CD4-positive, alpha-beta T cell treated with Interleukin-15 for 4 hours (primary cell): Measurements from ENCODE around the gene GRID2.
"Not testable (repeated sequence)": the region's sequence is repeated elsewhere in the genome, so short reads cannot be mapped to it uniquely, and the experiment has no call there.

ENCODE experiments used
- DNase-seq: peaks from one replicate; pipeline ENCODE4 v3.0.0-alpha.2; 2020; ENCODE audit warnings: low spot score

Gene GRID2

DNA sequence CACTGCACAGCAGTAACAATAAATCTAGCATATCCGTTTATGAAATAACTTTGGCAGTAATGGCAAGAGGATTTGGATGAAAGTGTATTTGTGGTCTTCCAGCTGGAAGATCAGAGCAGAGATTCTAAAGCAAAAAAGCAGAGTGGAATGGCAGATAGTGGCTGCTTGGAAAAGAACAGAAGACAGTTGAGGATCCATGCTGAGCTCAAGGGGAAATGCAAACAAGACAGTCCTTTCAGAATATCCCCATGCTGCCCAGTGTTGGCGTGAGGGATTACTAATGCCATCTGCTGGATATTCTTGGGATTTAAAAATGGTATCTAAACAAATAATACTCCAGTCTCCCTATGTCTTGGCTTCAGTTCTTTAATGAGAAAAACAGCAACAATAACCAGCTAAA is 895.7 kb downstream of the GRID2 start:
- no peak for DNase-seq

DNA sequence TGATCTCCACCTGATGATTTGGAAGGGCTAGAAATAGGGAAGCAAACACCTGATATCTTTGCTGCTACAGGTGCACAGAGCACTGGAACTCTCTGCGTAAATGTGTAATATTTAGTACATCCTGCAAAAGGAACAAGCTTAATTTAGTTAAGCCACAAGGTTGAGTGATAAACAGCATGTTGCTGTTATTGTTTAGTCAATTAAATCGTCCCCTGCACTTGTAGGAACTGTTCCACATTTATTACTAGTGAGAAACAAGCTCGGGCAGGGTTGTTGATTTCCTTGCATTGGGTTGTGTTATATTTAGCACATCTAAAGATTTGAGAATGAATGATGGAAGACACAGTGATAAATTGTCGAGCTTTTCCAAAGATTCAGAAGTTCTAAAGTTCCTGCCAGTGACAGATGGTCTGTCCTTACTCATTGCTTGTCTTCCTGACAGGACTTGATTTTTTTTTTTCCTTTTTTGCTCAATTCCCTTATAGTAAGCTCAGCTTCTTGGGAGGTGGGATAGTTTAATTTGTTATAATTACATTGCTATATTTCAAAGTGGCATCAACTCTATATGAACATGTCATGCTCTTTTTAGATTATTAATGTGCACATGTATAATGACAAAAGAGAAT is 897.8 kb downstream of the GRID2 start:
- DNase-seq: no peak

DNA sequence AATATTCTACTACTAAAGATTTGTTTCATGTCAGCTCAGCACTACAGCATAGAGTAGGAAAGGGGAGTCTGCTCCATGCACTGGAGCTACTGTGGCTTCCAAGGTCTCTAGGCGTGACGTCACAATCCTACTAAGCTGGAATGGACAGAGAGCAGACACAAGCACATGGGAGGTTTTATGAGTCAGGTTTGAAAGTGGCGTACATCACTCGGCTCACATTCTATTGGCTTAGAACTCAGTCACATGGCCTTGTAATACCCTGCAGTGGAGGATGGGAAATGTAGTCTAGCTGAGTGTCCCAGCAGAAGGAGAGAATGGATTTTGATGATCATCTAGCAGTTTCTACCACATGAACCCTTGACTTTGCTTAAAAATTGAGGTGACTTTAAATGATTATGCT is 899.9 kb downstream of the GRID2 start:
- no peak for DNase-seq

DNA sequence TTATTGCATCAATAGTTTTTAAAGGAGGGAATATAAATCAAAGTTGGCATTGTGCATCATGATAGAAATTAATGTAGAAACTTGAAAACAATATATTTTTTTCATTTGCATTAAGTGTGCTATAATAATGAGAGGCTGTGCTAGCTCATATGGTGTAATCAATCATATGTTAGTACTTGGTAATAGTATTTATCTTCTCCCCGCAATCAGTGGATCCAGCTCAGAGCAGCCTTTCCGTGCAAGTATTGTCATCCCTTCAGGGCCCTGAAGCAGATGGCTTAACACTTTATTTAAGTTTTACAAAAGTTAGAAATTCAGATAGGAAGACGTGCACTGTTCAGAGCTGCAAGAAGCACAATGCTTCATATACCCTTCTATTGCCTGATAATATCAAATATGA is 908.5 kb downstream of the GRID2 start:
- DNase-seq: no peak

DNA sequence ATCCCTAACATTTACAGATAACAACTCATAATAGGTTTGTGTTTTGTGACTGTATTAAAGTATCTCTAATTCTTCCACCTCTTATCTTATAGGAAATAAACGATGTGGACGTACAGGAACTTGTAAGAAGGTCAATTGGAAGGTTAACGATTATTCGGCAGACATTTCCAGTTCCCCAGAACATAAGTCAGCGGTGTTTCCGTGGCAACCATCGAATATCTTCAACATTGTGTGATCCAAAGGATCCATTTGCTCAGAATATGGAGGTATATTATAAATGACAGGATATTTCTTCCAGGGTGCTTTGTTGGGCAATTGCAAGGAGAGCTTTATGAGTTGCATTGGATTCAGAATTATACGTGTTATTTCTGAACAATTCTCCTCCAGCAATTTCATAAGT is 912.9 kb downstream of the GRID2 start:
- DNase-seq: no peak

DNA sequence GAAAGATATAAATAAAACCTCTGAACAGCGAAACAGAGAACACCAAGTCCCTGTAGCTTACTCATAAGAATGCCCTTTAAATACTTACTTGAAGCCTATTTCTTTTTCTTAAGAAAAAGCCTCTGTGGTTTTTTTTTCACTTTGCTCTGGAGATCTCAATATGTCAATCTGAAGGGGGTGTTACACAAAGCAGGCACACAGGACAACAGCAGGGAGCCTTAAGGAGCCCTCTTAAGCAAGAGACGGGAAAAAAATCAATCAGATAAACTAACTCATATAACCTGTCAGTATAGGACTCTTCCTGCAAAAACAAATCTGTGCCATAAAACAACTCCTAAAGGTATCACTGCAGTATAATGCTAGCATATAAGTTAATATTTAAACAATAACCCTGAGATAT is 913.7 kb downstream of the GRID2 start:
- no peak for DNase-seq

DNA sequence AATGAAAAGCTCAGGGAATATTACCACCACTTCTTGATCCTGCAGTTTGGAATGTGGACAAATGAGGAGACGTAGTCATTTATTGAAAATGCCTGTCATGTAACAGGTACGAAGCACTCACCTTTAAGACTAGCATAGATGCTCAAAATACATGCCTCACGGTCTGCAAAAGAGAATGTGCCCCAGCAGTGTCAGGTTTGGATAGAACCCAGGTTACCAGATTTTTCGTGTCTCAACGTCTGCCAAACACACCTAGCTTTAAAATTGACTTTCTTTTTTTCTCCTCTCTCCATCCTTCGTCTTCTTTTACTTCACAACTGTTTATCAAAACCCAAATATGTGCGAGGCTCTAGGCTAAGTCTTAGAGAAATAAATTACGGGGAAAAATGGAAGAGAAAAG is 918.0 kb downstream of the GRID2 start:
- DNase-seq: no peak

DNA sequence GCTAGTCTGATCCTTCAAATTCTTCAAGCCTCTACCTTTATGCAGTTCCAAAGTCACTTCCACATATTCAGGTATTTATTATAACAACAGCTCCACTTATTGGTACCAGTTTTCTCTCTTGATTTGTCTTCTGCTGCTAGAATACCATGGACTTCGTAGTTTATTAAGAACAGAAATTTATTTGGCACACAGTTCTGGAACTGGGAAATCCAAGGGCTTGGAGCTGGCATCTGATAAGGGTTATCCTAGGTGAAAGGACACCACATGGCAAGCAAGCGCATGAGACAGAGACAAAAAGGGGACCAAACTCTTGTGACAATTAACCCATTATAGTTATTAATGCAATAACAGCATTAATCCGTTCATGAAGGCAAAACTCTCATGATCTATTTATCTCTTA is 924.3 kb downstream of the GRID2 start:
- DNase-seq: no peak

DNA sequence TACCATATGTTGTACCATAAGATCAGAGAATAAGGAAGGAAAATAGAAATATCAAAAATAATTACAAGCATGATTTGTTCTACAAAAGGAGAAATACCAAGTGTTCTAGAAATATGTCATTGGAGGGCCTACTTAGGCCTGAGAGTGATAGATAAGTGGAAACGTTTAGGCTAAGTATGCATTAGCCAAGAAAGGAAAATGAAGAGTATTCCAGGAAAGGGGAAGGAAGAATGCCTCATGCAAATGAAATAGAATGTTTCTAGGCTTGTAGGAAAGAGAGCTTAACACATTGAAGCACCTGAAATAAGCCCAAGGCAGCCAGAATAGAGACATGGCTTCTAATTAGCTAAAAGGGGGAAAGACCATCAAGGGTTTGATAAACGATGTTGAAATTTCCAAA is 929.1 kb downstream of the GRID2 start:
- no peak for DNase-seq

DNA sequence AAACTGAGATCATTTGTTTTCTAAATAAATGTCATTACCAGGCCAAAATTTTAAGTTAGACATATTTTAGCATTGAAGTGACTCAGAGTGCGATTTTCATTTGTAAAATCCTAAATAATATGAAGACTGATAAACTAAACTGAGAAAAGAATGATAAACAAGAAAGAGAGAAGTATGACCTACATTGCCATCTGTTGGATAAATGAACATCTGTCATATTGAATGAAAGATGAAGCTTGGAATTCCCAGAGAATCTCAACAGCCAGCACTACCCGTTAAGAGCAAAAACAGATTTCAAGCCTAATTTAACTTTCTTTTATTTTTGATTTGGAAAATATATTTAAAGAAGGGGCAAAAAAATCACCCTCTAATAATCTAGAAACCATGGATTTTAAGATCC is 933.8 kb downstream of the GRID2 start:
- no peak for DNase-seq

DNA sequence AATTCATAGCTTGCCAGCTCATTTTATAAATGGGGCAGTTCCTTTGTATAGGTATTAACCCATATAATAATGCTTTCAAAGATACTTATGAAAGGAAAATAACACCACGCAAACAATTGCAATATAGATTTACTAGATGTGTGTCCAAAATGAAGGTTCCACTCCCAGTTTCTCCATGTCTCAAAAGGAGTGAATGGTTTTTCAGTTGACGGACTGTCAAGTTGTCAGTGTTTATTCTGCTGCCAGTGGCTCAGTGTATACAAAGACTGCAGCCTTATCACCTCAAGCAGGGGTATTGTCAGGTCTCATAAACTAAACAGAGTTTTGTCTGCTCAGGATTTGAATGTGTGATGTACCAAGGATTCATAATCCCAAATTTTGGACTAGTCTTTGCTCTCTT is 939.5 kb downstream of the GRID2 start:
- DNase-seq: no peak

DNA sequence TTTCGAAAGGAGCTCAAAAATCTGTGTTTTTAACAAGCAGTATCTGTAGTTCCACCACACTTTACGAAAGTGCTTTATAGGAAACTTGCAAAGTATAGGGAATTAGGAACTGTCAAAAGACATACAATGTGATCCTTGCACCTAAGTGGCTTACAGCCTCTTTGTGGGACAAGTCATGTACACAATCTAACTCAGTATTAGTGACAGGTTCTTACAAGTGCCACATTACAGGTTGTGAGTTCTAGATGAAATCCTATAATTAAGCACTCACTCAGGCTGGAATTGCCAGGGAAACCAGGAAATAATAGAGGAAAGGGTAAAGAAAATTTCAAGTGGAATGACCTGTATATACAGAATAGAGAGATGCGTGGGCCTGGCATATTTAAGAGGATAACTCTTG is 957.4 kb downstream of the GRID2 start:
- no peak for DNase-seq

DNA sequence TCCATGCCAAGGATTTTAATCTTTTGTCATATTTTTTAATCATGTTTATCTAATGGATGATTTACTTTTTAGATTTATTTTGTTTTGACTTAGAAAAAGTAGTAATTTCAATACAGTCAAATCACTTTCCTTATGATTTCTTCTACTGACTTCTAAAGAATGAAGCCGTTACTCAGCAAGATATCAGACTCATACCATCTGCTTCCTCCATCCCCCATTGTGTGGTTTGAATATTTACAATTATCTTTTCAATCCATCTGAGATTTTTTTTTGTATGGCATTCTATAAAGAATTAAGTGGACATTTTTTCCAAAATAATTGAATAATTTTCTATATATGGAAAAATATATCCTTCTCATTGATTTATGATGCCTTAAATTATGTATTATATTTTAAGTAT is 959.4 kb downstream of the GRID2 start:
- no peak for DNase-seq

DNA sequence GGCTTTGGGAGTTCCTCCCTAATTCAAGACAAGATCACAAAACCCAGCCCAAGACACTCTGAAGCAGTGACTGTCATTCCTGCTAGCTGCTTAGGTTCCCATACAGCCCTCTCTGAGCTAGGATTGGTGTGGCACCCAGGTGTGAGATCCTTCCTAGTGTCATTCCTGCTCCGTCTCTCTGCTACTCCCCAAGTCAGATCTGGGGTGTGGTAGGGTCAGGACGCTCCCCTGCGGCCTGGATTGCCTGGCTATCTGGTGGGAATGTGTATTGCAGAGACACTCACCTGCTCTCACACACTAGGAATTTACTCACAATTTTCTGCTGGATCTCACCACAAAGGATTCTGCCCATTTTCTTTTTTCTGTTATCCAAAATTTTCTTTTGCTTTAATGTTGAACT is 964.0 kb downstream of the GRID2 start:
- no peak for DNase-seq

DNA sequence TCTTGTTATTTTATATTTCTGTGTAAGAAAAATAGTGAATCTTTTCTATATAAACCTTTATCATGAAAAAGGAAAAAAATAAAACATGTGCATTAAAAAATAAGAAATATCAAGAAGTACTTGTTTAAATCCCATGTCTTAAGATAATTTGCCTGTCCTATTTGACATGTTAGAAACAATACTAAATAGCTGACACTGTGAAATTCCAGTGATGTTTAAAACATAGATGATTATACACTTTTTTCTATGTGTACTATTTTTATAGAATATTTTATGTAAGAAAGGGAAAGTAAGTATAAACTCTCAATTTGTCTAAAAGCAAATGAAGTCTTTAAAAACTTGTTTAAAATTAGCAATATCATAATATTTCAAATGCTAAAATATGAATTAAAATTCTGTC is 981.6 kb downstream of the GRID2 start:
- no peak for DNase-seq

DNA sequence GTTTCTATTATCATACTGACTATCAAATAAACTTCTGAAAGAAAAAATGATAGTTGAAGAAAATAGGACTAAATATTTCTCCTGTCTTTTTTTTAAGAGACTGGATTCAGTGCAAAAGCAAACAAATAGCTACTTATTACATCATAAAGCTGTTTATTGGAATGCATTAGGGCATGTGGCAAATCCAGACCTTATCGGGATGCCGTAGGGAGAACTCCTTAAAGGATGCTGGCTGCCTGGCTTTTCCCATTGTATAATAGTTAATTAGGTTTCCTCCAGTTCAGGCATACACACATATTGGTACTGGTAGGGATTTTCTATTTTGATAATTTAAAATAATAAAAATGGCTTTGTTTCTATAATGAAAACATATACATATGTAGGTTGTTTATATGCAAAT is 985.5 kb downstream of the GRID2 start:
- DNase-seq: no peak

DNA sequence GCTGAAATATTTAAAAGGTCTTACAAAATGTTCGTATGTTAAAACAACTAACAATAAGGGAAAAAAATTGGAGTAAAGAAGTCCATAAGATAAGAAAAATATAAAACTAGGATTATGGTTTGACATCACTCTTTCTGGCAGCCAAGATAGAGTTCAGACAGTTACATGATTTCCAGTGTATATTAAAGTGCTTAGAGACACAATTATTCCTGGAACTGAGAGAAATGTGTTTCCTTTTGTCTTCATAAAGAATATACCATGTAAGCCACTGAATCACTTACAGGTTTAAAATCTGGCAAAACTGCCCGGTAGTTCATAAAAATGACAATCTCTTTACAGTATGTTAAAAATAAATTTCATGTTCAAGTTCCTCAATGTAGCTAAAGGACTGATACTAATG is 986.1 kb downstream of the GRID2 start:
- no peak for DNase-seq

DNA sequence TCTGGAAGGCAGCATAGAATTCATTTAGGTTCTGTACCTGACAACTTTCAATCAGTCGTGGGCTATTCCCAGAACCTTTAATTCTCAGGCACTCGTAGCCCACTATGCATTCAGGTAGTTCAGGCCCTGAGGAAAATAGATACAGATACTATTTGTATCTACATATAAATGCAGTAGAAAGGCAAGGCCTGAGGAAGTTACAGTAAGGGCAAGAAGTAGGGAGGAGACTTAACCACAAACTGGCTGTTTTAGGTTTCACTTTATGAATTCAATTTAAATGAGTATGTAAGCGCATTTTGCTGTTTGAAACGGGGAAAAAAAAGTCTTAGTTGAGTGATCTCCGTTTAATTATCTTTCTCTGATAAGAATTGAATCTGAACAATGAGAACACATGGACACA is 995.4 kb downstream of the GRID2 start:
- DNase-seq: no peak

DNA sequence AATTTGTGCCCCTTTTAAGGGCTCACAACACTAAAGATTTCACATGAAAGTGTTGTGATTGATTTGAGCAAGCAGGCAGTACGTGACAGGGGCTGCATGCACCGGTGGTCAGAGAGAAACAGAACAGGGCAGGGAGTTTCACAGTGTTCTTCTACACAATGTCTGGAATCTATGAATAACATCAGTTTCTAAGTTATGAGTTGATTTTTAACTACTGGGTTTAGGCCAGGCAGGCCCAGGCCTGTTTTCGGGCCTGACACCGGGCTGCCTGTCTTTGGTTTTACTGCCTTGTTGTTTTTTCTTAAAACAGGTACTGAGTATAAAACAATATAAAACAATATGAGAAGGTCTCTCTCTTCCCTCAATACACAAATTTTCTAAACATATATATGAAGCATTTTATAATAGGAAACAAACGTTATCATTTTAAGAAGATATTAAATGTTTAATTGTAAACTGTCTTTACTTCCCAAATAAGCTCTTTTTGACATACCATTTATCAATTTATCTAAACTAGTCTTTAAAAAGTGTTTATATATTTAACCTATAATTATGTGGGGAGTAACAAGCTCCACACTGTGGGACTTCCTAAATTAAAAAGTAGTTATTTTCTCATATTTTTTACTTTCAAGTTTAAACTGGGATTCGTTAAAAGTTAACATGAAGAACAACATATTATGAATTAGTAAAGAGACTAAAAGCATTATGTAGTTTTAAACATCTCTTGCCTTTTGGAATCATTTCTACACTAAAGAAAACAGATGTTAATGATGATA is 997.2 kb downstream of the GRID2 start:
- DNase-seq: not testable (repeated sequence)

DNA sequence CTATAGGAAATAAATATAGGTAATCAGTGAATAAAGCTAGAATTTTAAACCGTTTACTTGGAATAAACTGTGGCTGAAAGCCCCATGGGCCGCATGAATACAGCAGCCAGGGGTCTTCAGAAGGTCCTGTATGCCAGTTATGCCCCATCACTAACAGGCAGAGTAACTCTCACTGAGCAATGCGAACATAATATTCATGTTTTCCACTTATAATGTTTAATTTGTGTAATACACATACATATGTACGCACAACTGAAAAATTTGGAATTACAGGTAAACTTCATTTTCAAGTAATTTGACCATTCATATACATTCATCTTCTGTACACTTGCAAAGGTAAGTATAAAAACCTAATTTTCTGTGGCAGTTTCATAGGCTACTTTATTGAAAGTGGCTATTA is 998.5 kb downstream of the GRID2 start:
- DNase-seq: no peak

DNA sequence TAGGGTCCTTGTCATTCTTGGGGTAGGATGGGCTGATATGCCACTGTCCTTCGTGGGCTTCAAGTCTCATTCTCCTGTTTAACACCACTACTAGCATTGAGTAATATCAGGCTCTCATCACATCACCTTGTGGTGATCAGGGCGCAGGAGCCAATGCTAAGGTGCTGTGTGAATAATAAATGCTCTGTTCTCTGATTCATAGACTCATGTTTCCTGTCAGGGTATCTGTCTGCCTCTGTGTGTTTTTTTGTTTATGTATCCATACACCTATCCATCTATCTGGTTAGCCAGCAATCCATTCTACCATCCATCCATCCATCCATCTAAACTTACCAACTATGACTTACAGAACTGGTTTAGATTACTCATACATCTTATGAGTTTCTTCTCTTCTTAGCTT is 999.7 kb downstream of the GRID2 start:
- DNase-seq: no peak

DNA sequence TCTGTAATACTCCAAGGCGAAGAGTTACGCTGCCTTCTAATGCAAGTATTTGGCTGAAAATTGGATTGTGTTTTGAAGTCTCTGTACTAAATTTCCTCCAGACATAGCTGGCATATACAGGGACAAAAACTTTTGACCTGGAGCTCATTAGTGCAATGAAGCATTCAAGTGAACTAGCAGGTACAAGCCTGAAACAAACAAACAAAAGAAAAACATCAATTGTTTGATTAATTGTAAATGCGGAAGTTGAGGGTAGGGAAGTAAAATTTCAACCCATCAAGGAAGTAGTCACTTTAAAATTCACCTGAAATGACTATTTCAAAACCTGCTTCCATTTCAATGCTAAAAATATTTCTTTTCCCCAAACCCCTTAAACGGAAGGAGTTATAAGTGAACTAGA is 1008.5 kb downstream of the GRID2 start:
- DNase-seq: no peak

DNA sequence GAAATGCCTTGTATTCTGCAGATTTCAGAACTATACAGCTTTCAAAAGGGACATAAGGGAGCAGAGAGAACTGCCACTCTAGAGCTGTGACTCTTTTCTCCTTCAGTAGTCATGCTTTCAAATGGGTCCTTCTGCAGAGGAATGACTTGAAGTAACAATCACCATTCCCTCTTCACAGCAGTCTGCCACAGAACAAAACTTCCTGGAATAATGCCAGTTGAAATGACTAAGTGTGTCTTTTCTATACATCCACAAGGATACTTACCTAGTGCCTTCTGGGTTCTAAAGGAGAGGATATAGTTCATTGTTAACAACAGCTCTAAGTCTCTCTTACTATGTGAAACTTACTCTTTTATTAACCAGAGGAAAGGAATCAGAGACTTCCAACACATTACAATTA is 1009.4 kb downstream of the GRID2 start:
- no peak for DNase-seq

DNA sequence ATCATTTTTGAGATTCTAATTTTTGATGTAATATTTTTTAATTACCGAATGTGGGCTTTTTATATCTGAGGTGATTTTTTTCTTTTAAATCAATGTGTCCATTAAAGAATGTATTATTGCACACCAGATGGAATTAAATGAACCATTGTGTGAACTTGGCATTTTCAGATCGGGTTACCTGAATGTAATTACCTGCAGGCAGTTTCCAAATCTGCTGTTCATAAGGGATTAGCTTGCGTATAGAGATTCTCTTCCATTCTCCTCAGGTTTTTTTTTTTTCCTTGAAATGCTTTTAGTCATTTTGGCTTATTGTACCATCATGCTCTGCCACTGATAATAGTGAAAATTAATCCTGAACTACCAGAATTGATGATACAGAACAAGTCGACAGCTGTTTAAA is 1013.3 kb downstream of the GRID2 start:
- no peak for DNase-seq
